WTC11 (cell line): ENCODE results near the gene IRF4.

Experiments used
- ATF1 ChIP-seq: sonication (generic); formaldehyde crosslinking; IDR thresholded peaks from 2 replicates; pipeline ENCODE4 v1.8.1; 2023; ENCODE audit warnings: mild to moderate bottlenecking, moderate library complexity, missing genetic modification reagents
- CREM ChIP-seq: sonication (generic); formaldehyde crosslinking; IDR thresholded peaks from 2 replicates; pipeline ENCODE4 v1.8.1; 2022; ENCODE audit warnings: mild to moderate bottlenecking, missing genetic modification reagents, moderate library complexity
- CTCF ChIP-seq: fragments of 200-600 bp; IDR thresholded peaks from 2 replicates; pipeline ENCODE4 v1.8.0; 2022; ENCODE audit warnings: antibody characterized with exemption
- ESRRA ChIP-seq: sonication (generic); formaldehyde crosslinking; IDR thresholded peaks from 2 replicates; pipeline ENCODE4 v1.8.1; 2022; ENCODE audit warnings: mild to moderate bottlenecking, missing genetic modification reagents, borderline replicate concordance
- FOXK1 ChIP-seq: sonication (generic); formaldehyde crosslinking; IDR thresholded peaks from 2 replicates; pipeline ENCODE4 v1.8.0; 2022; ENCODE audit warnings: mild to moderate bottlenecking, moderate library complexity, missing genetic modification reagents
- MAX ChIP-seq: sonication (generic); formaldehyde crosslinking; IDR thresholded peaks from 2 replicates; pipeline ENCODE4 v1.8.0; 2022; ENCODE audit warnings: mild to moderate bottlenecking, missing genetic modification reagents
- MLX ChIP-seq: sonication (generic); formaldehyde crosslinking; IDR thresholded peaks from 2 replicates; pipeline ENCODE4 v1.8.1; 2023; ENCODE audit warnings: mild to moderate bottlenecking, missing genetic modification reagents, moderate library complexity
- NR1H2 ChIP-seq: sonication (generic); formaldehyde crosslinking; IDR thresholded peaks from 2 replicates; pipeline ENCODE4 v1.9.0; 2021; ENCODE audit warnings: mild to moderate bottlenecking, moderate library complexity, missing genetic modification reagents
- SP1 ChIP-seq: sonication (generic); formaldehyde crosslinking; conservative IDR thresholded peaks from 2 replicates; pipeline ENCODE4 v1.8.1; 2022; ENCODE audit warnings: missing genetic modification reagents
- TP53 ChIP-seq: sonication (generic); formaldehyde crosslinking; IDR thresholded peaks from 2 replicates; pipeline ENCODE4 v1.8.1; 2023; ENCODE audit warnings: mild to moderate bottlenecking, missing genetic modification reagents
- USF1 ChIP-seq: sonication (generic); formaldehyde crosslinking; IDR thresholded peaks from 2 replicates; pipeline ENCODE4 v1.8.0; 2022; ENCODE audit warnings: mild to moderate bottlenecking, missing genetic modification reagents
- ZNF219 ChIP-seq: sonication (generic); formaldehyde crosslinking; IDR thresholded peaks from 2 replicates; pipeline ENCODE4 v1.8.0; 2023; ENCODE audit warnings: missing genetic modification reagents, mild to moderate bottlenecking, borderline replicate concordance

GRCh38 chr6:415087-415486 lies 23.5 kb downstream of the IRF4 start:
- TF ChIP-seq CREM (CRISPR knock-in tag) (no peak), CTCF (no peak), MAX (CRISPR knock-in tag) (no peak), FOXK1 (CRISPR knock-in tag) (no peak), SP1 (no peak), ESRRA (CRISPR knock-in tag) (no peak), ZNF219 (CRISPR knock-in tag) (no peak), ATF1 (CRISPR knock-in tag) (no peak), USF1 (CRISPR knock-in tag) (no peak), NR1H2 (CRISPR knock-in tag) (no peak), MLX (CRISPR knock-in tag) (no peak), TP53 (CRISPR knock-in tag) (no peak)
